ENCODE measurements around the gene TDP2. TPM values are rescaled to one million over a fixed set of nuclear protein-coding genes. Genes with fewer than 3 reads are reported as not detected.

The TDP2 gene, protein sequence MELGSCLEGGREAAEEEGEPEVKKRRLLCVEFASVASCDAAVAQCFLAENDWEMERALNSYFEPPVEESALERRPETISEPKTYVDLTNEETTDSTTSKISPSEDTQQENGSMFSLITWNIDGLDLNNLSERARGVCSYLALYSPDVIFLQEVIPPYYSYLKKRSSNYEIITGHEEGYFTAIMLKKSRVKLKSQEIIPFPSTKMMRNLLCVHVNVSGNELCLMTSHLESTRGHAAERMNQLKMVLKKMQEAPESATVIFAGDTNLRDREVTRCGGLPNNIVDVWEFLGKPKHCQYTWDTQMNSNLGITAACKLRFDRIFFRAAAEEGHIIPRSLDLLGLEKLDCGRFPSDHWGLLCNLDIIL
- total RNA-seq (2022; extraction: Qiagen RNA extraction): 27.7 to 31.3 TPM (median 30.2 TPM) in 5 replicates

DNA sequence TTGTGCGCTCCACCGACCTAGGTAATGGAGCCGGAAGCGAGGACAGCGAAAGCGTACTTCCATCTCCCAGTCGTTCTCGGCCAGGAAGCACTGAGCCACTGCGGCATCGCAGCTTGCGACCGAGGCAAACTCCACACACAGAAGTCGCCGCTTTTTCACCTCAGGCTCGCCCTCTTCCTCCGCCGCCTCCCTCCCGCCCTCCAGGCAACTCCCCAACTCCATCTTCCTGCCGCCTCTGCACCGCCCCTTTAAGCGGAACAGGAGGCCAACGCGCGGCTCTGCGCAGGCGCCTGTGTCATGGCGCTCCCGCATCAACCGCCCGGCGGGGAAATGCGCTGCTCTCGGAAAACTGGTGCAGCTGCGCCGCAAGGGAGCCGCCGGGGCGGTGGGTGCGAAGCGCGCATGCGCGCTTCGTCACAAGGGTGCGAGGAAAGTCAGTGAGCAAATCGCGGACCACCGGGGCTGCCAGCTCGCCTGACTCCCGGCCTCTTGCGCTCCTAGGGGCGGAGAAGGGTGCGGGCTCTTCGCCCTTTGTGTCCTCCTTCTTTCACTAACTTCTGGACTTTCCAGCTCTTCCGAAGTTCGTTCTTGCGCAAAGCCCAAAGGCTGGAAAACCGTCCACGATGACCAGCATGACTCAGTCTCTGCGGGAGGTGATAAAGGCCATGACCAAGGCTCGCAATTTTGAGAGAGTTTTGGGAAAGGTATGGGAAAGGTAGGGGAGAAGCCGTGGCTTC is at the start of gene TDP2, which contains the start of gene ACOT13:
Gene TDP2, minus strand, starts transcription at position 259 of the 737 bp plus-strand sequence. Its CDS starts 37 bp downstream, at position 222.
Gene ACOT13, plus strand, starts transcription at position 437 of the 737 bp plus-strand sequence. Its CDS starts 187 bp downstream, at position 624.

Other genes with a start within 250 kb of the TDP2 start
- gene GPLD1, start 177.3 kb downstream of the TDP2 start, total RNA-seq (2022; extraction: Qiagen RNA extraction): 0.77 to 1.2 TPM (median 0.84 TPM) in 5 replicates
- 6.0 to 7.9 TPM (median 7.1 TPM) in 5 replicates for gene ALDH5A1, start 171.9 kb downstream of the TDP2 start, total RNA-seq (2022; extraction: Qiagen RNA extraction)
- 1.8 to 2.2 TPM (median 2.0 TPM) in 5 replicates for gene KIAA0319, start 20.7 kb downstream of the TDP2 start, total RNA-seq (2022; extraction: Qiagen RNA extraction)
- 19.9 to 28.9 TPM (median 25.3 TPM) in 5 replicates for gene ACOT13, start 178 bp upstream of the TDP2 start, total RNA-seq (2022; extraction: Qiagen RNA extraction)
- gene C6orf62, start 52.3 kb upstream of the TDP2 start, total RNA-seq (2022; extraction: Qiagen RNA extraction): 50.1 to 62.2 TPM (median 53.0 TPM) in 5 replicates
- 54.9 to 67.6 TPM (median 62.7 TPM) in 5 replicates for gene GMNN, start 108.0 kb upstream of the TDP2 start, total RNA-seq (2022; extraction: Qiagen RNA extraction)
- gene ARMH2, start 132.0 kb upstream of the TDP2 start, total RNA-seq (2022; extraction: Qiagen RNA extraction): not detected in 5 replicates

Data from A549 treated with Mapracorat at 1 μM for 4 hours (cell line).